Measurements from ENCODE around the gene COG3. TPM values are rescaled to one million over a fixed set of nuclear protein-coding genes. Genes with fewer than 3 reads are reported as not detected.
A peak's percentile ranks its signal among the peaks of the same experiment; 100 is the strongest.

Gene COG3
- total and polyA plus RNA-seq, 2 experiments from 2014 or later, result 17.1 to 23.9 TPM

GRCh38 chr13:45472171-45472705 lies 7.5 kb downstream of the COG3 start:
- Histone ChIP-seq H3K4me1 (ENCODE audit: insufficient read depth) (peaks cover 12% of the 10 kb centered on the region; the same call in 1 of the 2 replicates), H4K20me1 (replicated peaks; ENCODE audit: insufficient read depth) (peaks cover 18% of the 10 kb centered on the region)
- no peak overlapping the region for H3K4me3 Mint-ChIP-seq

GRCh38 chr13:45473627-45474026 lies 8.9 kb downstream of the COG3 start:
- DNase-seq (ENCODE audit: low spot score) (peak; percentile 71), ATAC-seq (peak; percentile 96)
- peaks cover 18% of the 10 kb centered on the region for H4K20me1 ChIP-seq (replicated peaks; ENCODE audit: insufficient read depth)
- H2AFZ ChIP-seq, result no peak overlapping the region
- TF ChIP-seq, protein P1, sequence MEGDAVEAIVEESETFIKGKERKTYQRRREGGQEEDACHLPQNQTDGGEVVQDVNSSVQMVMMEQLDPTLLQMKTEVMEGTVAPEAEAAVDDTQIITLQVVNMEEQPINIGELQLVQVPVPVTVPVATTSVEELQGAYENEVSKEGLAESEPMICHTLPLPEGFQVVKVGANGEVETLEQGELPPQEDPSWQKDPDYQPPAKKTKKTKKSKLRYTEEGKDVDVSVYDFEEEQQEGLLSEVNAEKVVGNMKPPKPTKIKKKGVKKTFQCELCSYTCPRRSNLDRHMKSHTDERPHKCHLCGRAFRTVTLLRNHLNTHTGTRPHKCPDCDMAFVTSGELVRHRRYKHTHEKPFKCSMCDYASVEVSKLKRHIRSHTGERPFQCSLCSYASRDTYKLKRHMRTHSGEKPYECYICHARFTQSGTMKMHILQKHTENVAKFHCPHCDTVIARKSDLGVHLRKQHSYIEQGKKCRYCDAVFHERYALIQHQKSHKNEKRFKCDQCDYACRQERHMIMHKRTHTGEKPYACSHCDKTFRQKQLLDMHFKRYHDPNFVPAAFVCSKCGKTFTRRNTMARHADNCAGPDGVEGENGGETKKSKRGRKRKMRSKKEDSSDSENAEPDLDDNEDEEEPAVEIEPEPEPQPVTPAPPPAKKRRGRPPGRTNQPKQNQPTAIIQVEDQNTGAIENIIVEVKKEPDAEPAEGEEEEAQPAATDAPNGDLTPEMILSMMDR (conservative IDR thresholded peaks at IDR 0.05; ENCODE audit: low read depth in 2 of 2), result peak; percentile 47 to 55
- no peak for TF ChIP-seq EZH2 (IDR thresholded peaks at IDR 0.05; ENCODE audit: low read depth, unreplicated experiment)
- TF ChIP-seq, protein P2, sequence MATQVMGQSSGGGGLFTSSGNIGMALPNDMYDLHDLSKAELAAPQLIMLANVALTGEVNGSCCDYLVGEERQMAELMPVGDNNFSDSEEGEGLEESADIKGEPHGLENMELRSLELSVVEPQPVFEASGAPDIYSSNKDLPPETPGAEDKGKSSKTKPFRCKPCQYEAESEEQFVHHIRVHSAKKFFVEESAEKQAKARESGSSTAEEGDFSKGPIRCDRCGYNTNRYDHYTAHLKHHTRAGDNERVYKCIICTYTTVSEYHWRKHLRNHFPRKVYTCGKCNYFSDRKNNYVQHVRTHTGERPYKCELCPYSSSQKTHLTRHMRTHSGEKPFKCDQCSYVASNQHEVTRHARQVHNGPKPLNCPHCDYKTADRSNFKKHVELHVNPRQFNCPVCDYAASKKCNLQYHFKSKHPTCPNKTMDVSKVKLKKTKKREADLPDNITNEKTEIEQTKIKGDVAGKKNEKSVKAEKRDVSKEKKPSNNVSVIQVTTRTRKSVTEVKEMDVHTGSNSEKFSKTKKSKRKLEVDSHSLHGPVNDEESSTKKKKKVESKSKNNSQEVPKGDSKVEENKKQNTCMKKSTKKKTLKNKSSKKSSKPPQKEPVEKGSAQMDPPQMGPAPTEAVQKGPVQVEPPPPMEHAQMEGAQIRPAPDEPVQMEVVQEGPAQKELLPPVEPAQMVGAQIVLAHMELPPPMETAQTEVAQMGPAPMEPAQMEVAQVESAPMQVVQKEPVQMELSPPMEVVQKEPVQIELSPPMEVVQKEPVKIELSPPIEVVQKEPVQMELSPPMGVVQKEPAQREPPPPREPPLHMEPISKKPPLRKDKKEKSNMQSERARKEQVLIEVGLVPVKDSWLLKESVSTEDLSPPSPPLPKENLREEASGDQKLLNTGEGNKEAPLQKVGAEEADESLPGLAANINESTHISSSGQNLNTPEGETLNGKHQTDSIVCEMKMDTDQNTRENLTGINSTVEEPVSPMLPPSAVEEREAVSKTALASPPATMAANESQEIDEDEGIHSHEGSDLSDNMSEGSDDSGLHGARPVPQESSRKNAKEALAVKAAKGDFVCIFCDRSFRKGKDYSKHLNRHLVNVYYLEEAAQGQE (IDR thresholded peaks at IDR 0.05; ENCODE audit: unreplicated experiment), result no peak
- no peaks in the 10 kb centered on the region; the same call in 1 of the 2 replicates for H3K36me3 ChIP-seq (ENCODE audit: insufficient read depth)
- no peak overlapping the region for H3K27ac ChIP-seq (ENCODE audit: low read depth)
- no peak overlapping the region for H3K4me3 ChIP-seq
- no peaks in the 10 kb centered on the region for H3K9me2 ChIP-seq (ENCODE audit: insufficient read depth)
- H3K27me3 ChIP-seq (ENCODE audit: insufficient read depth), result no peaks in the 10 kb centered on the region
- H3K79me2 ChIP-seq (replicated peaks; ENCODE audit: insufficient read depth), result peaks cover 86% of the 10 kb centered on the region
- Mint-ChIP-seq H3K36me3 (ENCODE audit: low read depth) (peaks cover 6% of the 10 kb centered on the region; the same call in 2 of the 3 replicates), H3K27me3 (ENCODE audit: insufficient read depth, low read depth, poor library complexity) (peaks cover 2% of the 10 kb centered on the region), H3K9me3 (no peaks in the 10 kb centered on the region), H3K4me3 (no peak overlapping the region), H3K27ac (no peak overlapping the region), H3K4me1 (peaks cover 5% of the 10 kb centered on the region)
- peaks cover 7% of the 10 kb centered on the region; the same call in 1 of the 2 replicates for H3K4me1 ChIP-seq (ENCODE audit: insufficient read depth)
- no peaks in the 10 kb centered on the region for H3F3A ChIP-seq (replicated peaks; ENCODE audit: low read depth)
- no peak overlapping the region for H3K4me2 ChIP-seq

More at GRCh38 chr13:45472171-45472705, 7.5 kb downstream of the COG3 start:
- Histone ChIP-seq H3K9me2 (ENCODE audit: insufficient read depth) (no peaks in the 10 kb centered on the region), H3K79me2 (replicated peaks; ENCODE audit: insufficient read depth) (peaks cover 100% of the 10 kb centered on the region), H2AFZ (no peak overlapping the region), H3K4me2 (no peak overlapping the region), H3K4me3 (no peak overlapping the region), H3K36me3 (ENCODE audit: insufficient read depth) (no peaks in the 10 kb centered on the region), H3K27me3 (ENCODE audit: insufficient read depth) (no peaks in the 10 kb centered on the region), H3K27ac (ENCODE audit: low read depth) (no peak overlapping the region), H3F3A (replicated peaks; ENCODE audit: low read depth) (no peaks in the 10 kb centered on the region)
- Mint-ChIP-seq H3K4me1 (peaks cover 14% of the 10 kb centered on the region), H3K27ac (no peak overlapping the region), H3K36me3 (ENCODE audit: low read depth) (peaks cover under 1% of the 10 kb centered on the region; the same call in 1 of the 3 replicates), H3K9me3 (no peaks in the 10 kb centered on the region), H3K27me3 (ENCODE audit: insufficient read depth, low read depth, poor library complexity) (peaks cover 2% of the 10 kb centered on the region)
- no peak for TF ChIP-seq STAT1 (IDR thresholded peaks at IDR 0.05; ENCODE audit: unreplicated experiment)
- TF ChIP-seq JUNB (IDR thresholded peaks at IDR 0.05; ENCODE audit: unreplicated experiment), result no peak
- no peak for TF ChIP-seq POLR2AphosphoS5 (IDR thresholded peaks at IDR 0.05; ENCODE audit: low read depth)
- ATAC-seq (no peak), DNase-seq (ENCODE audit: low spot score) (no peak)

All from GM23338 (cell line).